ENCODE measurements around the gene FBXO27.

DNA sequence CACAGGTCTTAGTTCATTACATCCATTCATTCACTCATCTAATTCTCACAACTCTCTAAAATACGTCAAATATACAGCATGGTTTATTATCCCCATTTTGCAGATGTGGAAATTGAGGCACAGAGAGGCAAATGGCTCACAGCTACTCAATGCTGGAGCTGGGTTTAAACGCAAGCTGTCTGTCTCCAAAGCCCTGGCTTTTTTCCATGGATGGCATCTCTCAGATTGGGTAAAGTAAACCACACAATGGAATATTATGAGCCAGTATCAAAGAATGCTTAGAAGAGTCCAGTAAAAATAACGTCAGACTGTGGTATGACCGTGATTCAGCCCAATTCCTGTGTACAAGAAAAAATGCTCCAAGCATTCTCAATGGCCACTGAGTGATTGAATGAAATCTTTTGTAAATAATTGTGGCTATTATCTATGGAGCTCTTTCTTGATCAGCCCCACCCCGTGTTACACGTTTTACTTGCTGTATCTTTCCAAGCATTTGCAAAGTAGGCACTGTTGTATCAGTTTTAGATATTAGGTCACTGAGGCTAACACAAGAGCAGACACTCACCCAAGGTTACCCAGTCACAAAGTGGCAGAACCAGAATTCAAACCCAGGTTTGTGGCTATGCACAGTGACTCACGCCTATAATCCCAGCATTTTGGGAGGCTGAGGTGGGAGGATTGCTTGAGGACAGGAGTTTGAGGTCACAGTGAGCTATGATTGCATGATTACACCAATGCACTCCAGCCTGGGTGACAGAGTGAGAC lies 46.3 kb upstream of the FBXO27 start:
- TF ChIP-seq POLR2AphosphoS5 (IDR thresholded peaks at IDR 0.05; ENCODE audit: borderline replicate concordance, low read depth, low read length) = no peak
- no peak for TF ChIP-seq EZH2 (IDR thresholded peaks at IDR 0.05)
